CD1c-positive myeloid dendritic cell (primary cell): ENCODE results near the gene CCDC136.

ENCODE experiments used
- DNase-seq: peaks from one replicate; pipeline ENCODE4 v3.0.0-alpha.2; 2016; ENCODE audit errors: extremely low spot score

The CCDC136 gene

GRCh38 chr7:128844777-128845311, 53.1 kb downstream of the CCDC136 start:
- DNase-seq, result no peak

- DNase-seq, result no peak
Observed at GRCh38 chr7:128845475-128845874, 53.7 kb downstream of the CCDC136 start.

- DNase-seq, result no peak
Observed at GRCh38 chr7:128845987-128846386, 54.2 kb downstream of the CCDC136 start.

GRCh38 chr7:128846781-128847444, 55.1 kb downstream of the CCDC136 start:
- DNase-seq, result no peak

GRCh38 chr7:128847721-128848211, 56.0 kb downstream of the CCDC136 start:
- no peak for DNase-seq

GRCh38 chr7:128848289-128849155, 56.8 kb downstream of the CCDC136 start:
- no peak for DNase-seq

- no peak for DNase-seq
Observed at GRCh38 chr7:128849156-128849515, 57.4 kb downstream of the CCDC136 start.

GRCh38 chr7:128849804-128850490, 58.2 kb downstream of the CCDC136 start:
- DNase-seq, result no peak

GRCh38 chr7:128852537-128853254, 60.9 kb downstream of the CCDC136 start:
- DNase-seq, result no peak

- no peak for DNase-seq
Observed at GRCh38 chr7:128853799-128854198, 62.0 kb downstream of the CCDC136 start.

- DNase-seq, result no peak
Observed at GRCh38 chr7:128854396-128854795, 62.6 kb downstream of the CCDC136 start.

GRCh38 chr7:128855559-128855958, 63.8 kb downstream of the CCDC136 start:
- no peak for DNase-seq

GRCh38 chr7:128856001-128856718, 64.4 kb downstream of the CCDC136 start:
- DNase-seq, result no peak

GRCh38 chr7:128858380-128859231, 66.8 kb downstream of the CCDC136 start:
- DNase-seq, result no peak

GRCh38 chr7:128859232-128860157, 67.7 kb downstream of the CCDC136 start:
- DNase-seq, result no peak

- DNase-seq, result no peak
Observed at GRCh38 chr7:128860158-128861073, 68.6 kb downstream of the CCDC136 start.

GRCh38 chr7:128861957-128862570, 70.3 kb downstream of the CCDC136 start:
- DNase-seq, result no peak
